PC-9 (cell line): ENCODE measurements around the gene IGDCC3. TPM values are rescaled to one million over a fixed set of nuclear protein-coding genes. Genes with fewer than 3 reads are reported as not detected.

Experiments used
- BruUV-seq: library from RNA; stranded (reverse); fragments of 400-500 nt; replicated peaks from 2 replicates; lab custom pipeline; 2021; lab: Mats Ljungman, UMichigan
- CTCF ChIA-PET: fragments of 300-600 bp; sonication (Branson Sonifier 250); formaldehyde crosslinking; loops from one replicate; lab custom pipeline; 2022; ENCODE audit warnings: antibody characterized with exemption; lab: Charles Lee
- POLR2A ChIA-PET: fragments of 300-600 bp; sonication (Branson Sonifier 250); formaldehyde crosslinking; loops from one replicate; lab custom pipeline; 2022; ENCODE audit warnings: antibody characterized with exemption; ENCODE audit not compliant: unreplicated experiment; lab: Charles Lee
- DNase-seq, 2 experiments: peaks; one replicate each; pipeline versions ENCODE4 v3.0.0 to v3.0.0-alpha.2; 2015 to 2022; ENCODE audit warnings: mixed read lengths in 1 of 2
- H2AFZ ChIP-seq: fragments of 200-600 bp; sonication (generic); 2 replicates; pipeline ENCODE4 v1.8.1; 2017; ENCODE audit warnings: antibody characterized with exemption
- H3F3A ChIP-seq: fragments of 200-600 bp; sonication (generic); 2 replicates; pipeline ENCODE4 v1.8.1; 2017; ENCODE audit warnings: antibody characterized with exemption, mild to moderate bottlenecking, low read depth; ENCODE audit not compliant: insufficient read depth
- H3K27ac ChIP-seq: fragments of 200-600 bp; sonication (generic); 2 replicates; pipeline ENCODE4 v1.6.1; 2016; ENCODE audit warnings: mixed run types
- H3K27me3 ChIP-seq: fragments of 200-600 bp; sonication (generic); 2 replicates; pipeline ENCODE4 v1.6.1; 2016; ENCODE audit warnings: low read depth, mixed run types; ENCODE audit not compliant: insufficient read depth
- H3K36me3 ChIP-seq: fragments of 200-600 bp; sonication (generic); 2 replicates; pipeline ENCODE4 v1.6.1; 2016; ENCODE audit warnings: low read depth, mixed run types
- H3K4me1 ChIP-seq: fragments of 200-600 bp; sonication (generic); replicated peaks from 2 replicates; pipeline ENCODE4 v1.6.1; 2016; ENCODE audit warnings: mixed run types; ENCODE audit not compliant: insufficient read depth
- H3K4me2 ChIP-seq: fragments of 200-600 bp; sonication (generic); 2 replicates; pipeline ENCODE4 v1.6.1; 2017; ENCODE audit warnings: mixed run types
- H3K4me3 ChIP-seq: fragments of 200-600 bp; sonication (generic); 2 replicates; pipeline ENCODE4 v1.6.1; 2016; ENCODE audit warnings: mixed run types
- H3K79me2 ChIP-seq: fragments of 200-600 bp; sonication (generic); 2 replicates; pipeline ENCODE4 v1.6.1; 2017; ENCODE audit warnings: low read depth, mixed run types
- H3K9me2 ChIP-seq: fragments of 200-600 bp; sonication (generic); 2 replicates; pipeline ENCODE4 v1.8.1; 2017; ENCODE audit warnings: mild to moderate bottlenecking; ENCODE audit not compliant: insufficient read depth
- H3K9me3 ChIP-seq: fragments of 200-600 bp; sonication (generic); 2 replicates; pipeline ENCODE4 v1.8.1; 2016; ENCODE audit warnings: low read depth; ENCODE audit not compliant: insufficient read depth
- H4K20me1 ChIP-seq: fragments of 200-600 bp; sonication (generic); 2 replicates; pipeline ENCODE4 v1.8.1; 2017; ENCODE audit not compliant: insufficient read depth
- EZH2 ChIP-seq: fragments of 200-600 bp; sonication (generic); IDR thresholded peaks from 2 replicates; pipeline ENCODE4 v1.8.0; 2017; ENCODE audit warnings: antibody characterized with exemption, low read depth
- intact Hi-C: fragments of 100-400 bp; cut with micrococcal nuclease; formaldehyde crosslinking; loops from one replicate; pipeline ENCODE4 v1.10.0; 2022; ENCODE audit not compliant: unreplicated experiment
- total RNA-seq: library from RNA; stranded (reverse); gene quantifications from 2 replicates; pipeline ENCODE4 v1.2.3, GENCODE V29; 2021
- TF ChIP-seq, protein P1 (sequence below): fragments of 200-600 bp; sonication (generic); conservative IDR thresholded peaks from 2 replicates; pipeline ENCODE4 v1.6.1; 2017; ENCODE audit warnings: mixed run types, antibody characterized with exemption, mild to moderate bottlenecking, moderate library complexity

Gene IGDCC3
- total RNA-seq, 1 experiment from 2014 or later = 0.22 TPM

DNA sequence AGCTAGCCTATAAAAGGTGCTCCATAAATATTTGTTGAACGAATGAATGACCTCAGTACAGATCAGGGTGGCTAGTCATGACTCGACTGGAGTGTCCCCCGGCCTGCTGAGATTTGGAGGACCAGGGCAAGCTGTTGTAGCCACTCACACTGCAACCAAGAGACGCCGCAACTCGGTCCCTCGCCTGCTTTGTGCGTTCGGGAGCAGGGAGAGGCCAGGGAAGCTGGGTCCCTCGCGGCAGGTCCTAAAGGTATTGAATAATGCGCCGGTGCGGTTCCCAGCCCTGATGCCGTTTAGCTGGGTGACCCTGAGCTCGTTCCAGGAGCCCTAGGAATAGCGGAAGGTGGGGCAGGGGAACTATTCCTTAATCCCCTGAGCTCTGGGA is 43.2 kb upstream of the IGDCC3 start:
- Histone ChIP-seq H3K4me1 (peaks cover 9% of the 10 kb centered on the region; the same call in 1 of the 2 replicates), H3K27ac (no peak overlapping the region), H3K9me3 (no peaks in the 10 kb centered on the region), H3K36me3 (no peaks in the 10 kb centered on the region), H3K79me2 (no peaks in the 10 kb centered on the region), H3K4me3 (no peak overlapping the region), H2AFZ (no peak overlapping the region), H3K9me2 (no peaks in the 10 kb centered on the region), H3F3A (no peaks in the 10 kb centered on the region), H3K4me2 (no peak overlapping the region), H3K27me3 (peaks cover 4% of the 10 kb centered on the region; the same call in 1 of the 2 replicates), H4K20me1 (no peaks in the 10 kb centered on the region)
- DNase-seq = no peak
- ChIA-PET POLR2A (interaction anchor here (0.5 kb wide), 1 partner anchor 28 kb away, joined by 14 read pairs; no protein-coding TSS in a partner anchor), CTCF (interaction anchor here (0.5 to 1.9 kb wide), 3 partner anchors 21 to 190 kb away, joined by 5 to 11 read pairs (median 6); no protein-coding TSS in a partner anchor)
- BruUV-seq = no TSS peak
- TF ChIP-seq, protein P1, sequence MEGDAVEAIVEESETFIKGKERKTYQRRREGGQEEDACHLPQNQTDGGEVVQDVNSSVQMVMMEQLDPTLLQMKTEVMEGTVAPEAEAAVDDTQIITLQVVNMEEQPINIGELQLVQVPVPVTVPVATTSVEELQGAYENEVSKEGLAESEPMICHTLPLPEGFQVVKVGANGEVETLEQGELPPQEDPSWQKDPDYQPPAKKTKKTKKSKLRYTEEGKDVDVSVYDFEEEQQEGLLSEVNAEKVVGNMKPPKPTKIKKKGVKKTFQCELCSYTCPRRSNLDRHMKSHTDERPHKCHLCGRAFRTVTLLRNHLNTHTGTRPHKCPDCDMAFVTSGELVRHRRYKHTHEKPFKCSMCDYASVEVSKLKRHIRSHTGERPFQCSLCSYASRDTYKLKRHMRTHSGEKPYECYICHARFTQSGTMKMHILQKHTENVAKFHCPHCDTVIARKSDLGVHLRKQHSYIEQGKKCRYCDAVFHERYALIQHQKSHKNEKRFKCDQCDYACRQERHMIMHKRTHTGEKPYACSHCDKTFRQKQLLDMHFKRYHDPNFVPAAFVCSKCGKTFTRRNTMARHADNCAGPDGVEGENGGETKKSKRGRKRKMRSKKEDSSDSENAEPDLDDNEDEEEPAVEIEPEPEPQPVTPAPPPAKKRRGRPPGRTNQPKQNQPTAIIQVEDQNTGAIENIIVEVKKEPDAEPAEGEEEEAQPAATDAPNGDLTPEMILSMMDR = no peak
- no peak for TF ChIP-seq EZH2
- intact Hi-C loops = no loop called here

DNA sequence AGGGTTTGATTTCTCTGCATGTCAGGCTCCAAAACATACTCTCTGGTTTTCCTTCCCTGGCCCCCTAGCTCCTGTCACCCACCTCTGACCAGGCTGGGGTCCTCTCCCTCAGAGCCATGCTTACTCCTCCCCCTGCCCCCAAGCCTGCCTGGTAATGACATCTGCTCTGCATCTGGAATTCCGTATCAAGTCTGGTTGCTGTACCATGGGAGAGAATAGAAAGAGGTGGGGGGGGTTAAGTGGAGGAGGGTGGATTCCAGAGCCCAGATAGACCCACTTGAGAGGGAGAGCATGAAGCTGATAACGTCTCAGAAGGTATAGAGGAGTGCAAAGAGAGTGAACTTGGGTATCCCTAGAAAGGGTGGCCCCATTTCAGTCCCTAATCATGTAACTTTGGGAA is 40.8 kb upstream of the IGDCC3 start:
- no TSS peak for BruUV-seq
- no peak for TF ChIP-seq EZH2
- TF ChIP-seq, protein P1 = no peak
- H3K79me2 ChIP-seq = no peaks in the 10 kb centered on the region
- H3K4me1 ChIP-seq = peaks cover 9% of the 10 kb centered on the region; the same call in 1 of the 2 replicates
- intact Hi-C loops = no loop called here
- no peak for DNase-seq
- H2AFZ ChIP-seq = no peak overlapping the region
- ChIA-PET POLR2A (interaction anchor here (0.6 kb wide), 1 partner anchor 467 kb away, joined by 5 read pairs; no protein-coding TSS in a partner anchor), CTCF (no interaction called here)
- H3K4me2 ChIP-seq = no peak overlapping the region
- H3K36me3 ChIP-seq = no peaks in the 10 kb centered on the region
- H3K9me2 ChIP-seq = no peaks in the 10 kb centered on the region
- H3K27ac ChIP-seq = no peak overlapping the region
- H4K20me1 ChIP-seq = no peaks in the 10 kb centered on the region
- peaks cover 4% of the 10 kb centered on the region; the same call in 1 of the 2 replicates for H3K27me3 ChIP-seq
- H3K4me3 ChIP-seq = no peak overlapping the region
- no peaks in the 10 kb centered on the region for H3F3A ChIP-seq
- no peaks in the 10 kb centered on the region for H3K9me3 ChIP-seq

GRCh38 chr15:65416845-65417416 is 39.1 kb upstream of the IGDCC3 start:
- ChIA-PET POLR2A (no interaction called here), CTCF (no interaction called here)
- no peaks in the 10 kb centered on the region for H3K9me2 ChIP-seq
- no peak overlapping the region for H2AFZ ChIP-seq
- no peak for DNase-seq
- intact Hi-C loops = no loop called here
- no peak overlapping the region for H3K27ac ChIP-seq
- no peaks in the 10 kb centered on the region for H3K36me3 ChIP-seq
- H3K27me3 ChIP-seq = peaks cover 2% of the 10 kb centered on the region; the same call in 1 of the 2 replicates
- peaks cover 9% of the 10 kb centered on the region; the same call in 1 of the 2 replicates for H3K4me1 ChIP-seq
- H3K9me3 ChIP-seq = no peaks in the 10 kb centered on the region
- TF ChIP-seq, protein P1 = no peak
- no peak for TF ChIP-seq EZH2
- no peak overlapping the region for H3K4me3 ChIP-seq
- no peaks in the 10 kb centered on the region for H4K20me1 ChIP-seq
- no peak overlapping the region for H3K4me2 ChIP-seq
- no peaks in the 10 kb centered on the region for H3F3A ChIP-seq
- no peaks in the 10 kb centered on the region for H3K79me2 ChIP-seq
- BruUV-seq = no TSS peak
